WI38 (cell line): ENCODE measurements around the gene BCORL1.

Source experiments
- H3K4me3 ChIP-seq: 2 replicates; pipeline ENCODE4 v1.5.1; 2011; ENCODE audit warnings: low read depth, mild to moderate bottlenecking, control low read depth, low read length
- CTCF ChIP-seq: IDR thresholded peaks from 2 replicates; pipeline ENCODE4 v1.5.1; 2012; ENCODE audit warnings: low read depth, mild to moderate bottlenecking, control low read depth, low read length

The BCORL1 gene

GRCh38 chrX:129981200-129981553, 1.3 kb upstream of the BCORL1 start:
- no peak overlapping the region; the same call in 1 of the 2 replicates for H3K4me3 ChIP-seq
- TF ChIP-seq CTCF = no peak

- no peak overlapping the region; the same call in 1 of the 2 replicates for H3K4me3 ChIP-seq
- TF ChIP-seq CTCF = no peak
These were observed 609 bp upstream of the BCORL1 start for GRCh38 chrX:129981752-129982299.

GRCh38 chrX:129983575-129984110, 1.2 kb downstream of the BCORL1 start:
- no peak for TF ChIP-seq CTCF

GRCh38 chrX:129984111-129984958, 1.9 kb downstream of the BCORL1 start:
- no peak for TF ChIP-seq CTCF
- H3K4me3 ChIP-seq = peak overlapping the region; percentile 63

More at GRCh38 chrX:129983575-129984110, 1.2 kb downstream of the BCORL1 start:
- H3K4me3 ChIP-seq = no peak overlapping the region

- no peak for TF ChIP-seq CTCF
- no peak overlapping the region for H3K4me3 ChIP-seq
These were observed 5.4 kb downstream of the BCORL1 start for GRCh38 chrX:129987871-129988270.

GRCh38 chrX:129992181-129992580, 9.7 kb downstream of the BCORL1 start:
- H3K4me3 ChIP-seq = no peak overlapping the region
- no peak for TF ChIP-seq CTCF

GRCh38 chrX:129996120-129996519, 13.7 kb downstream of the BCORL1 start:
- no peak for TF ChIP-seq CTCF
- H3K4me3 ChIP-seq = no peak overlapping the region
